GM18867 (cell line): ENCODE data around the gene LRMDA.
"Not testable (repeated sequence)": the region's sequence is repeated elsewhere in the genome, so short reads cannot be mapped to it uniquely, and the experiment has no call there.

ENCODE experiments used
- ATAC-seq: cut with Tn5 transposase; IDR thresholded peaks from one replicate; pipeline ENCODE4 v1.9.1; 2021; ENCODE audit warnings: mild to moderate bottlenecking, moderate library complexity; ENCODE audit not compliant: unreplicated experiment

LRMDA gene

DNA sequence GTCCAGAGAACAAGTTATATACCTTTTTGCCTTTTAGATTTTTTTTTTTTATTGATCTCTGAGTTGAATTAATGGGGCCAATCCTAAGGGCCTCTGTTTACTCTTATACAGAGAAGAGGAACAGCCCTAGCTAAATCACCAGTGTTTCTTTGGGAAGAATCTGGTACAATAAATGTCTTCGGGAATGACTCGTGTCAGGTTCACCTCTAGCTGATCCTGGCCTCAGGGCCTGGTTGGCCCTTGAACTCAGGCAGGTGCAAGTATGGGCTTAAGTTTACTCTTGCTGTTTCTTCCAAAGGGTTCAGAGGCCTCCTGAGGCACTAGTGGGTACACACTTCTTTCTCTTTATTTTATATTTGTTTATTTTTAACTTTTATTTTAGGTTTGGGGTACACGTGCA, 71.0 kb downstream of the LRMDA start:
- no peak for ATAC-seq

DNA sequence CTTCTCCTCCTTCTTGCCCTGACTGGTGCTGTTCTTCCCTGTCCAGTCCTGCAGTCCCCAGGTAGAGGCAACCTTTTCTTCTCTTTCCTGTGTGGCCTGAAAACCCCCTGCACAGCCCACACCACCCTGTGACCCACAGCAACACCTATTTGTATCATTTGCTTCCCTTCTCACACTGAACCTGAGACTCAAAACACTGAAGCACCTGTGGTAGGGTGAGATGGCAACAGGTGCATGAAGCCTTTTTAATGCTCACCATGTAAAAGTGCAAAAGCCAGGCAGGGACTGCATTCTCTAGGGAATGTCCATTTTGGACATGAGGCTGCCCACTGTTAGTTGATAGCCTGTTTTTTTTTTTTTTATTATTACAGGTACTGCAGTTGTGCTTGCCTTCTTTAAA, 71.4 kb downstream of the LRMDA start:
- no peak for ATAC-seq

DNA sequence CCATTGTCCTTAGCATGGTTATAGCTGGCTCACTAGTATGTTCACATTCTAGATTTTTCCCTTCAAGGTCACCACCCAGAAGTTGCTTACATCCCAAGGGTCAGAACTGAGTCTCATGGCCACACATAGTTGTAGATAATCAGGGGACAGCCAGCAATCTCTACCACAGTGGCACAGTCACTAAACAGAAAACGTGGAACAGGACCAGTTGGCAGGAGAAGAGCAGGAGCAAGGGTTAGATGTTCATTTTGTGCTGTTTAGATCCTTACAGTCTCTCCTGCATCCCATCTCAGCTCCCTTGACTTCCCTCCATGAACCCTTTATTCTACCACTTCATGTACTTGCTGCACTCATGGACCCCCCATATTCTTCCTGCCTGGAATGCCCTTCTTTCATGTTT, 73.9 kb downstream of the LRMDA start:
- ATAC-seq = no peak

DNA sequence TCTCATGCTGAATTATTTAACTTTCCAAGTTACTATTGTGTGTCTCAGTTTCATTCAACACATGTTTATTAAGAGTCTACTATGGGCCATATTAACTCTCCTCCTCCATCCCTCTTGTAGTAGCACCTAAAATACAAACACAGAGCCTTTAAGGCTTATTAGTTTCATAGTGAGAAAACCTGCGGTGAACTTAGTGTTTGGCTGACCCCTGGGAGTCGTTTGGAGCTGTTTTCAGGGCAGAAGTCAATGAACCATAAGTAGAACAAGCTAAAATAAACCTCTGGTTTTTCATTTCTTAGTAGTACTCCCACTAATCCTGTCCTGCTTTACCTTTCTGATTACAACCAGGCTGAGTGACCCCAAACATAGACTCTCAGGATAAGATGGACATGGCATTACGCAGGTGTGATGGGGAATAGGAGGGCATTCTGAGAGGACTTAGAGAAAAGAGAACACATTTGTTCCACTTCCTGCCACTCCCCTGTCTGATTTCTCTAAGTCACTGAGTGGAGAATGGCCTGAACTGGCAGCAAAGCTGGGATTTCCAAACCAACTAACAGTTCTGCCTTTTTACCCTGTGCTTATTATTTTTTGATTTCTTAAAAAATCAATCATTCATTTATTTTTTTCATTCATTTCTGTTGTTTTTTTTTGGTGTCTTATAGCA, 74.5 kb downstream of the LRMDA start:
- no peak for ATAC-seq

DNA sequence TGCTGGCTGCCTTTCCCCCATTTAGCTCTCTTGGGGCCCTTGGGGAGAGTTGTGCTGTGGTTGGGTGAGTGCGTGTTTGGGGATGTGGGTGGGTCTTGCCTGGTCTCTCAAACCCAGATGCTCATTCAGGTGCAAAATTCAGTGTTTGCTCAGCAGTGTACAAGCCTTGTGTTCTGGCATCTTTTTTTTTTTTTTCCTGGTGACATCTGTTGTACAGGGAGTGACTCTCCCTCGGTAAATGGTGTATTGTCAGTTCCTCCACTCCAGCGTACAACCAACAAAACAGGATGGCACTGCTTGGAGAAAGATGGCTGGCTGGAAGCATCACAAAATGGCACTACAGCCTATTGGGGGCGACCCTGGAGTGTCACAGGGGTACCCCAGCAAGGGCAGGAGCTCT, 75.5 kb downstream of the LRMDA start:
- ATAC-seq = no peak

DNA sequence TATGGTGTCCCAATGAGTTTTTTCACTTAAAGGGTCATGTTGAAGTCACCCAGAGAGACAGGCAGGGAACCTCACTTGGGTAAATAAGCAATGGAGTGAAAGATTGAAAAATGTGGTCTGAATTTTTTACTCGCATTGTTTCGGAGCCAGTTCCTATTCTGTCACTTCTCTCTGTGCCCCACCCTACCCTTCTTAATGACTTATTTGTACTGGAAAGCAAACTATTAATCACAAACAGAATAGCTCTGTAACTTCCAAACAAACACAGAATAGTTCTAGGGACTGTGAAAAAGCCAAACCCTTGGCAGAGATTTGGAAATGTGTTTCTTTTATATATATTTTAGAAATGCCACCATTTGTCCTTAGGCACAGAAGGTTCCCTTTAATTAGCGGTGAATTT, 76.0 kb downstream of the LRMDA start:
- no peak for ATAC-seq

DNA sequence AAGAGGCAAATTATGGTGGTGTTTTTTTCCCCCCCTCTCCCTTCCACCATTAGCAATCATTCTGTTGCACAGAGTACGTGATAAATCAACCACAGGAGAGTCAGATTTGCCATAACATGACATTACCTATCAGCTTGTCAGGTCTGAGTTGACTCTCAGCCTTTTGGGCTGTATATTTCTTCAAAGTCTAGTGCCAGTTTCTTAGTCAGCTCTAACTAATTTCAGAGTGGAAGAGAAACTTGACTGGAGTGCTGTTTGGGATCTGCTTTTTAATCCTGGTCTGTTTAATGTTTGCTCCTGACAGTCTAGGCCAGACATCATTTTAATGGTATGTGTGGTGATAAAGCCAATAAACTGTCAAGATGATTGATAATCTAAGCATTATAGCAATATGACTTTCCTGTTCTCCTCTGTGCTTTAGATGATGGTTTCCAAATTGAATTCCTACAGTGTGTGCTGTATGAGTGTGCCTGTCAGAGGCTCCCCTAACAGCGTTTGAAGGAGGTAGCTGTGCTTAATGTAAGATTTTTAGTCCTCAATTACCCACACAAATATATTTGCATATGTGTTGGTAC, 76.9 kb downstream of the LRMDA start:
- ATAC-seq = no peak

DNA sequence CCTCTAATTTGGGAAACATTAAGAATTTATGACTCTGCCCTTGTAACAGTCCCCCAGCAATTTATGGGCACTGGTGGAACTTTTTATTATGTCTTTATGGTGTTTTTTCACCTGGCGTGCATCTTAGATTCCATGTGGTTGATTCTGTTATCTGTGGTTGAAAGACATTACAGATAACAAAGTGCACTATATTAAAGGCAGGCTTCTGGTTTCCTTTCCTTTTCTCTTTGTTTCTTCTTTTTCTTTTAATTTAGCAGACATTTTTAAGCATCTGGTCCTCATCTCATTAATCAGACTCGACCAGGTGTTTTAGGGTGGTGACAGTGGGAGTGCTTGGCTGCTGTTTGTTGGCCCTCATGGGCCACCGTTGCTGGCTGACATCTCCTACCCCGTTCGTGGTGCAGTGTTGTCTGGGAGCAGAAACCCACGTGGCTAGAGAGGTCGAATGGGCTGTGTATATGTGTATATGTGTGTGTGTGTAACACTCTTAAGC, 77.4 kb downstream of the LRMDA start:
- no peak for ATAC-seq

DNA sequence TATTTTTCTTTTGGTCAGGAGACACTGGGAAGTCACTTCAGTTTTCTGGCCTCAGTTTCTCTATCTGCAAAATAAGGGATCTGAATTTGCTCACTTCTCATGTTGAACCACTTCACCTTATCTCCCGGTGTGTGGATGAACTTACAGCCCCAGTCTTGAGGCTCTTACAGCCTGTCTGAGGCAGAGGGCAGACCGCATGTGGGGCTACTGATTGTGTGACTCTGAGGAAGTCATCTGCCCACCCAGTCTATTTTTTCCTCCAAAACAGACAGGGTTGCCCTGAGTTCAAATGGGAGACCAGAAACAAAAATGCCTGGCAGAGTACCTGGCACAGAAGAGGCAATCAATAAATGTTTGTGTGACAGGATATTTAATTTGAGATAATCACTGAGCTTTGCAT, 78.3 kb downstream of the LRMDA start:
- no peak for ATAC-seq

DNA sequence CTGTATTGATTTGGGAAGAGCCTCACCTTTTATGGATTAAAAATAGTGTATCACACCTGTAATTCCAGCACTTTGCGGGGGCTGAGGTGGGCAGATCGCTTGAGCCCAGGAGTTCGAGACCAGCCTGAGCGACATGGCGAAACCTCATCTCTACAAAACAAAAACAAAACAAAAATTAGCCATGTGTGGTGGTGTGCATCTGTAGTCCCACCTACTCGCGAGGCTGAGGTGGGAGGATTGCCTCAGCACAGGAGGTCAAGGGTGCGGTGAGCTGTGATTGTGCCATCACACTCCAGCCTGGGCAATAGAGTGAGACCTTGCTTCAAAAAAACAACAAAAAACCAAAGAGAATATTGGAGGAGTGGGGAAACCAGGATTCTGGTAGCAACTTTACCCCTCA, 79.6 kb downstream of the LRMDA start:
- no peak for ATAC-seq

DNA sequence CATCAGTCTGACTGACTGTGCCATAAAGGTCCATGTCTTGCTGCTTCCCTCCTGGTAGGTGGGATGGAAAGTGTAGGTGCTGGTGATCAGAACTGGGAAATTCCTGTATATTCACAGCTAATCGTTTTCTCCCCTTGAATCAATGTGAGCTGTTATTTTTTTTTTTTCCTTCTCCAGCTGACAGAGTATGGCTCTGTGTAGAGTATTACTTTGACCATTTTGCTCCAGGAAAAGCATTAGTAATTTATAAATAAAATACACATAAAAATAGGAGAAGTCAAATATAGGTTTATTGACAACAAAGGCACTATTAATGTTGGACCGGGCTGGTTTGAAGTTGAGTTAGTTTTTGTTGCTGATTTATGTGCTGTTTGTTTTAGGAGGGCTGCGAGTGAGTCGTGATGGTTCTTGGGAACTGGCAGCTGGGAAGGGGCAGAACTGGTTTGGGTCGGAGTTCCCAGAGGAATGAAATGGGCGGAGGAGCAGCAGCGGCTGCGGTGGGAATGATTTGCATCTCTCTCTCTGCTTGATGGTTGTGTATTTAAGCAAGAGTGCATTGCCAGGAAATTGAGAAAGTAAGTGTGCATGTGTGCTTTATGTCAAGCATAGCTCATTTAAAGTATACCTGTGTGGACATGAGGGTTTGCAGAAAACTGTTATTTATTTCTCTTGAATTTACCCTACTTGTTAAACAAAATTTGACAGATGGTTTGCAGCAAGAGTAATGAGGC, 80.9 kb downstream of the LRMDA start:
- no peak for ATAC-seq

DNA sequence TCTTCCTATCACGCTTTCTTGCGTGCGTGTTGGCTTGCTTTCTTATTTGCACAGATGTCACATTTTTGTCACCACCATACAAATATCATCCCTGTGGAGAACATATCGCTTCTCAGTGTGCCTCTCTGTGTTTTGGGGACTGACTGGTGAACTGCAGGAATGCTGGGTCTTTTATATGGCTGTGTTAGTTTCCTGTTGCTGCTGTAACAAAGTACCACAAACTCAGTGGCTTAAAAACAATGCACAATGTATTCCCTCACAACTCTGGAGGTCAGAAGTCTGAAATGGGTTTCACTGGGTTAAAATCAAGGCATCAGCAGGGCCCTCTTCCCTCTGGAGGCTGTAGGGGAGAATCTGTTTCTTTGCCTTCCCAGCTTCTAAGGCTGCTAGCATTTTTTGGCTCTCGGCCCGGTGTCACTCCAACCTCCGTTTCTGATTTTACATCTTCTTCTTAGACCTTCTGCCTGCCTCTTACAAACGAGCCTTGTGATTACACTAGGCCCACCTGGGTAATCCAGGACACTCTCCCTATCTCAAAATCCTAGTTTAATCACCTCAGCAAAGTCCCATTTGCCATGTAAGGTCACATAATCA, 82.0 kb downstream of the LRMDA start:
- ATAC-seq = no peak

DNA sequence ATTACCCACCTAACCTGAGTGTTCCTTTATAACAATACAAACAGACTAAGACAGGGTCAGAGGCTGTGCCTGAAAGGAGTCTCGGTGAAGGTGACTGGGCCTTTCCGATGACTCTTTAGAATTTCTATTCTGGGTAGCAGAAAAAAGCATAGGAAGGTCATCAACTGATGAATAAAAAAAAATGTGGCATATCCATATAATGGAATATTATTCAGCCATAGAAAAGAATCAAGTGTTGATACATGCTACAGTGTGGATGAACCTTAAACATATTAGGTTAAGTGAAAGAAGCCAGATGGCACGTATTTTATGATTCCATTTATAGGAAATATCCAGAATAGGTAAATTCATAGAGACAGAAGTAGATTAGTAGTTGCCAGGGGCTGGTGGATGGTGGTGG, 83.4 kb downstream of the LRMDA start:
- ATAC-seq = no peak

DNA sequence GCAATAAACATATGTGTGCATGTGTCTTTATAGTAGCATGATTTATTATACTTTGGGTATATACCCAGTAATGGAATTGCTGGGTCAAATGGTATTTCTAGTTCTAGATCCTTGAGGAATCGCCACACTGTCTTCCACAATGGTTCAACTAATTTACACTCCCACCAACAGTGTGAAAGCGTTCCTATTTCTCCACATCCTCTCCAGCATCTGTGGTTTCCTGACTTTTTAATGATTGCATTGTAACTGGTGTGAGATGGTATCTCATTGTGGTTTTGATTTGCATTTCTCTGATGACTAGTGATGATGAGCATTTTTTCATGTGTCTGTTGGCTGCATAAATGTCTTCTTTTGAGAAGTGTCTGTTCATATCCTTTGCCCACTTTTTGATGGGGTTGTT, 84.7 kb downstream of the LRMDA start:
- not testable (repeated sequence) for ATAC-seq

DNA sequence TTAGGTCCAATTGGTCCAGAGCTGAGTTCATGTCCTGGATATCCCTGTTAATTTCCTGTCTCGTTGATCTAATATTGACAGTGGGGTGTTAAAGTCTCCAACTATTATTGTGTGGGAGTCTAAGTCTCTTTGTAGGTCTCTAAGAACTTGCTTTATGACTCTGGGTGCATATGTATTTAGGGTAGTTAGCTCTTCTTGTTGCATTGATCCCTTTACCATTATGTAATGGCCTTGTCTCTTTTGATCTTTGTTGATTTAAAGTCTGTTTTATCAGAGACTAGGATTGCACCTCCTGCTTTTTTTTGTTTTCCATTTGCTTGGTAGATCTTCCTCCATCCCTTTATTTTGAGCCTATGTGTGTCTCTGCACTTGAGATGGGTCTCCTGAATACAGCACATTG, 87.8 kb downstream of the LRMDA start:
- ATAC-seq = not testable (repeated sequence)

DNA sequence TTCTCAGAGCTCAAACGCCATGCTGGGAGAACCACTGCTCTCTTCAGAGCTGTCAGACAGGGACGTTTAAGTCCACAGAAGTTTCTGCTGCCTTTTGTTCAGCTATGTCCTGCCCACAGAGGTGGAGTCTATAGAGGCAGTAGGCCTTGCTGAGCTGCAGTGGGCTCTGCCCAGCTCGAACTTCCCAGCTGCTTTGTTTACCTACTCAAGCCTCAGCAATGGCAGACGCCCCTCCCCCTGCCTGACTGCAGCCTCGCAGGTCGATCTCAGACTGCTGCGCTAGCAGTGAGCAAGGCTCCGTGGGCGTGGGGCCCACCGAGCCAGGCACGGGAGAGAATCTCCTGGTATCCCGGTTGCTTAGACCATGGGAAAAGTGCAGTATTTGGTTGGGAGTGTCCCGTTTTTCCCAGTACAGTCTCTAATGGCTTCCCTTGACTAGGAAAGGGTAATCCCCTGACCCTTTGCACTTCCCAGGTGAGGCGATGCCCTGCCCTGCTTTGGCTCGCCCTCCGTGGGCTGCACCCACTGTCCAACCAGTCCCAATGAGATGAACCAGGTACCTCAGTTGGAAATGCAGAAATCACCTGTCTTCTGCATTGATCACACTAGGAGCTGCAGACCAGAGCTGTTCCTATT, 89.9 kb downstream of the LRMDA start:
- ATAC-seq = not testable (repeated sequence)

DNA sequence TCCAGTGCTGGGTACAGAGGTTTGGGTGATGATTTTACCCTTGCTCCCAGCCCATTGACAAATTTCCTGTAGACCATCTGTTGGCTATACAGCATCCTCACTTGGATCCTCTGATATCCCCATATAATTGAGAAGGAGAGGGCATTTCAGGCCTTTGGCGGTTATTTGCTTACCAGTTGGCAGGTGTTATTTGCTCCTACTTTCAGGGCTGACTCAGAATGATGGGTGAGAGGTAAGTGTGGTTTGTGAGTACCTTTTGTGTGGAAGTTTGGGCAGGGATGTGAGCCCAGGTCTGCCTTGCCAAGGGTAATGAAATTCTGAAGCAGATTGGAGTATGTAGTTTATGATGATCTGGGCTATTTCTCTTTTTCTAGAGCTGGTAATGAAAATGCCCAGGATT, 93.6 kb downstream of the LRMDA start:
- no peak for ATAC-seq

DNA sequence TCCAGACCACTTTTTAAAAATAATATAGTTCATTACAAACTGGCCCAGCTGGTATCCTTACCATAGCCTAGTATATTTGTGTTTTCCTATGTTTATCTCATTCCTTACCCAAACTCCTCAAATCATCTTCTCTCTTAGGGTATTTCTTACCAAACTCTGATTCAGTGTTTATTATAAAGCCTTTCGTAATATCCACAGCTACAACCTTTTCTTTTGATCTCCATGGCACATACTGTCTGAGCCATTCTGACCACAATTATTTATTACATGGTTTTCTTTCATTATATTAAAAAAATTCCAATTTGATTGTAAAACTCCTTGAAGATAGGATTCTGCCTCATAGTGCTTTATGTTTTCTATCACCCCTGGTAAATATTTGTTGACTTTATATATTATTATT, 94.2 kb downstream of the LRMDA start:
- no peak for ATAC-seq

DNA sequence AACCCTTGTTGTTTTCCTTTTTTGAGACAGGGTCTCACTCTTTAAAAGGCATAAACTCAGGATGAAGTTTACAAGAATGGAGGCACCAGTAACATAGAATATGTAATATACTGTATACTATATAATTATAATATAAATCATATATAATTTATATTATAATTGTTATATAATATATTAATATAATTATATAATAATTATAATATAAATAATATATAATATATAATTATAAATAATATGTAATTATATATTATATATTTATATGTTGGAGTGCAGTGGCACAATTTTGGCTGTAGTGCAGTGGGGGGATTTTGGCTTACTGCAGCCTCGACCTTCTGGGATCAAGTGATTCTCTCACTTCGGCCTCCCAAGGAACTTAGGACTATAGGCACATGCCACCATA, 96.1 kb downstream of the LRMDA start:
- ATAC-seq = no peak

DNA sequence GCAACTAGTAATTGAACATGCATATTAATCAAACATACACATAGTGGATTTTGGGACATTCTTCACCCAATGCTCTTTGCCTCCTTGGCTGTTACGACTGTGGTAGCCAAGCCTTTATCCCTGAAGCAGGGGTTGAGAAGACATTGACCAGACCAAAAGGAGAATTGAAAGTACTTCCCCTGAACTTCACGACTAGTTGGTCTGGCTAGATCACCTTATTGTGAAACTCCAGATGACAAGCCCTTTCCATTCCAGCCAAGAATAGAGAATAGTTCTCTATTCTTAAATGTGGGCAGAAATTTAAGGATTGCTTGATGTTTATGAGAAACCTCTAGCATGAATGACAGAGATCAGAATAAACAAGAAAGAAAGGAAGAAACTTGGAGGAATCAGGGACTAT, 97.0 kb downstream of the LRMDA start:
- ATAC-seq = no peak

DNA sequence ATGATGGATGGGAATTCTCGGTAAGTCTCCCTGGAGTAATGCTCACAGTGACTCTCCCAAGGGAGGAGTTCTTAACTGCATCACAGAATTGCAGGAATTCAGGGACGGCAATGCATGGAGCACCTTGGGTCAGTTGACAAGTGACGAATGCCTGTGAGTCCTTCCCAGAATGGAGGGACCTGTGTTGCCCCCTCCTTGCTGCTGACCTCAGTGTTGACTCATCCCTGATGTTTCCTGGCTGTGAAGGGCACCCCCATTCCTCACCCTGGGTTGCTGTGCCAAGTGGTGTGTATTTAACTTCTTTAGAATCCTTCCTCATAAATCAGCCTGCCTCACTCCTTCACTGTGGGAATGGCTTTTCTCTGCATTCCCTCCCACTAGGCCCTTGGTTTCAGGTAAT, 98.9 kb downstream of the LRMDA start:
- no peak for ATAC-seq
